IMR-90 (cell line): ENCODE results near the gene FRMD6. TPM values are rescaled to one million over a fixed set of nuclear protein-coding genes. Genes with fewer than 3 reads are reported as not detected.

Source experiments
- ATAC-seq: fragments of 200-7000 bp; cut with Tn5 transposase; 2 replicates; pipeline ENCODE4 v1.9.1; 2020; ENCODE audit warnings: low read depth, mild to moderate bottlenecking, moderate library complexity
- BruUV-seq: library from RNA; stranded (reverse); fragments of 400-500 nt; replicated peaks from 2 replicates; lab custom pipeline; 2021; lab: Mats Ljungman, UMichigan
- CTCF ChIA-PET: fragments of 300-600 bp; formaldehyde crosslinking; extraction: SDS; loops from one replicate; lab custom pipeline; 2021; ENCODE audit warnings: antibody characterized with exemption; lab: Yijun Ruan, JAX
- POLR2A ChIA-PET: fragments of 300-600 bp; sonication (Branson Sonifier 250); formaldehyde crosslinking; loops from one replicate; lab custom pipeline; 2022; ENCODE audit warnings: antibody characterized with exemption; ENCODE audit not compliant: unreplicated experiment; lab: Charles Lee
- DNase-seq: peaks from one replicate; pipeline ENCODE4 v3.0.0; 2013
- H2AFZ ChIP-seq: replicated peaks from 2 replicates; pipeline ENCODE3; 2013; ENCODE audit warnings: low read length, mild to moderate bottlenecking; ENCODE audit not compliant: poor library complexity
- H2AK5ac ChIP-seq: 2 replicates; pipeline ENCODE4 v1.6.1; 2013; ENCODE audit warnings: low read depth, low read length, inconsistent platforms
- H2AK9ac ChIP-seq: replicated peaks from 2 replicates; pipeline ENCODE3; 2013; ENCODE audit warnings: mild to moderate bottlenecking, low read depth, low read length, moderate library complexity; ENCODE audit not compliant: poor library complexity
- H2BK120ac ChIP-seq: 2 replicates; pipeline ENCODE4 v1.6.1; 2013; ENCODE audit warnings: low read depth, low read length, inconsistent platforms
- H2BK15ac ChIP-seq: 3 replicates; pipeline ENCODE4 v1.6.1; 2013; ENCODE audit warnings: low read depth, low read length, inconsistent platforms
- H2BK20ac ChIP-seq: 2 replicates; pipeline ENCODE4 v1.6.1; 2013; ENCODE audit warnings: low read depth, mild to moderate bottlenecking, inconsistent platforms, low read length, moderate library complexity
- H2BK5ac ChIP-seq: 2 replicates; pipeline ENCODE4 v1.6.1; 2013; ENCODE audit warnings: mild to moderate bottlenecking, low read depth, low read length, inconsistent platforms; ENCODE audit not compliant: poor library complexity, severe bottlenecking
- H3K14ac ChIP-seq: replicated peaks from 2 replicates; pipeline ENCODE4 v1.6.1; 2013; ENCODE audit warnings: low read depth, low read length, inconsistent platforms
- H3K18ac ChIP-seq: 2 replicates; pipeline ENCODE4 v1.6.1; 2013; ENCODE audit warnings: low read depth, low read length, control low read depth
- H3K23ac ChIP-seq: 2 replicates; pipeline ENCODE4 v1.6.1; 2013; ENCODE audit warnings: low read depth, low read length, inconsistent platforms
- H3K27ac ChIP-seq: 2 replicates; pipeline ENCODE4 v1.5.1; 2013; ENCODE audit warnings: mild to moderate bottlenecking, control low read depth, low read length; ENCODE audit not compliant: insufficient read depth
- H3K27me3 ChIP-seq: 2 replicates; pipeline ENCODE4 v1.6.1; 2013; ENCODE audit warnings: low read length; ENCODE audit not compliant: control insufficient read depth, insufficient read depth
- H3K36me3 ChIP-seq: 2 replicates; pipeline ENCODE4 v1.6.1; 2013; ENCODE audit warnings: low read length, mixed read lengths; ENCODE audit not compliant: control insufficient read depth, insufficient read depth
- H3K4ac ChIP-seq: 2 replicates; pipeline ENCODE4 v1.6.1; 2013; ENCODE audit warnings: low read depth, low read length, inconsistent platforms
- H3K4me1 ChIP-seq: 2 replicates; pipeline ENCODE4 v1.6.1; 2013; ENCODE audit warnings: low read length, mixed read lengths; ENCODE audit not compliant: control insufficient read depth, insufficient read depth
- H3K4me2 ChIP-seq: 2 replicates; pipeline ENCODE4 v1.6.1; 2013; ENCODE audit warnings: low read depth, mild to moderate bottlenecking, control low read depth, low read length, moderate library complexity
- H3K4me3 ChIP-seq: 2 replicates; pipeline ENCODE4 v1.5.1; 2013; ENCODE audit warnings: low read depth, mild to moderate bottlenecking, control low read depth, low read length, moderate library complexity; ENCODE audit not compliant: insufficient read depth
- H3K56ac ChIP-seq: 2 replicates; pipeline ENCODE4 v1.6.1; 2013; ENCODE audit warnings: low read length, inconsistent platforms; ENCODE audit not compliant: insufficient read depth; ENCODE audit errors: extremely low read depth
- H3K79me1 ChIP-seq, 2 experiments: 2 replicates each; pipeline ENCODE4 v1.6.1; 2013; ENCODE audit warnings: low read length in 2 of 2, inconsistent platforms in 1 of 2, low read depth in 1 of 2
- H3K9ac ChIP-seq: 2 replicates; pipeline ENCODE4 v1.6.1; 2013; ENCODE audit warnings: low read depth, low read length, control low read depth
- H3K9me1 ChIP-seq: 2 replicates; pipeline ENCODE4 v1.6.1; 2013; ENCODE audit warnings: low read length, inconsistent platforms; ENCODE audit not compliant: insufficient read depth
- H3K9me3 ChIP-seq: 2 replicates; pipeline ENCODE4 v1.6.1; 2013; ENCODE audit warnings: low read length; ENCODE audit not compliant: control insufficient read depth, insufficient read depth
- H4K20me1 ChIP-seq: 2 replicates; pipeline ENCODE4 v1.6.1; 2013; ENCODE audit warnings: low read length, inconsistent platforms; ENCODE audit not compliant: insufficient read depth
- H4K5ac ChIP-seq: 2 replicates; pipeline ENCODE4 v1.6.1; 2013; ENCODE audit warnings: mild to moderate bottlenecking, low read depth, low read length, control low read depth
- H4K8ac ChIP-seq, 2 experiments: 2 replicates each; pipeline ENCODE4 v1.6.1; 2013; ENCODE audit warnings: low read depth in 2 of 2, low read length in 2 of 2, control low read depth in 1 of 2, inconsistent platforms in 1 of 2
- H4K91ac ChIP-seq: 2 replicates; pipeline ENCODE4 v1.6.1; 2013; ENCODE audit warnings: low read depth, low read length, inconsistent platforms; ENCODE audit not compliant: insufficient read depth
- CEBPB ChIP-seq: IDR thresholded peaks from 2 replicates; pipeline ENCODE4 v1.6.1; 2012; ENCODE audit warnings: low read depth, low read length, improper control_type of control experiment
- CHD1 ChIP-seq: IDR thresholded peaks from 2 replicates; pipeline ENCODE4 v1.6.1; 2012; ENCODE audit warnings: low read depth, low read length, improper control_type of control experiment
- CTCF ChIP-seq: conservative IDR thresholded peaks from 2 replicates; pipeline ENCODE4 v1.5.1; 2012; ENCODE audit warnings: mild to moderate bottlenecking, low read depth, low read length, improper control_type of control experiment
- ELK1 ChIP-seq: fragments of 150-350 bp; IDR thresholded peaks from 2 replicates; pipeline ENCODE4 v1.6.1; 2016; ENCODE audit warnings: low read depth, mild to moderate bottlenecking, low read length, moderate library complexity, borderline replicate concordance
- FOS ChIP-seq: fragments of 150-350 bp; IDR thresholded peaks from 2 replicates; pipeline ENCODE4 v1.6.1; 2016; ENCODE audit warnings: low read depth, low read length
- MAFK ChIP-seq: IDR thresholded peaks from 2 replicates; pipeline ENCODE4 v1.6.1; 2012; ENCODE audit warnings: low read depth, low read length, improper control_type of control experiment
- MAZ ChIP-seq: IDR thresholded peaks from 2 replicates; pipeline ENCODE4 v1.6.1; 2012; ENCODE audit warnings: low read depth, mild to moderate bottlenecking, low read length, improper control_type of control experiment, moderate library complexity, borderline replicate concordance
- MXI1 ChIP-seq: IDR thresholded peaks from 2 replicates; pipeline ENCODE4 v1.6.1; 2012; ENCODE audit warnings: low read depth, mild to moderate bottlenecking, low read length, moderate library complexity, borderline replicate concordance
- NFE2L2 ChIP-seq: fragments of 150-350 bp; IDR thresholded peaks from 2 replicates; pipeline ENCODE4 v1.6.1; 2016; ENCODE audit warnings: low read depth, mild to moderate bottlenecking, low read length
- POLR2A ChIP-seq: IDR thresholded peaks from 2 replicates; pipeline ENCODE4 v1.6.1; 2012; ENCODE audit warnings: mild to moderate bottlenecking, low read depth, low read length
- RAD21 ChIP-seq: IDR thresholded peaks from 2 replicates; pipeline ENCODE4 v1.6.1; 2012; ENCODE audit warnings: low read length, improper control_type of control experiment
- RCOR1 ChIP-seq: IDR thresholded peaks from 2 replicates; pipeline ENCODE4 v1.6.1; 2012; ENCODE audit warnings: mild to moderate bottlenecking, low read length, improper control_type of control experiment; ENCODE audit not compliant: insufficient replicate concordance
- RFX5 ChIP-seq: IDR thresholded peaks from 2 replicates; pipeline ENCODE4 v1.8.0; 2012; ENCODE audit warnings: low read depth, mild to moderate bottlenecking, low read length, moderate library complexity
- SMC3 ChIP-seq: fragments of 150-350 bp; IDR thresholded peaks from 2 replicates; pipeline ENCODE4 v1.6.1; 2016; ENCODE audit warnings: low read depth, mild to moderate bottlenecking, antibody characterized with exemption, low read length, moderate library complexity
- WGBS, 2 experiments: methylation state at CpG; one replicate each; pipeline versions ENCODE4 v1.1.5 to v1.1.7; 2013; ENCODE audit warnings: missing lambda C conversion rate in 2 of 2; ENCODE audit not compliant: insufficient read length in 1 of 2; ENCODE audit errors: extremely low coverage in 2 of 2; 5-methylcytosine and 5-hydroxymethylcytosine counted together
- dilution Hi-C: fragments of 300-500 bp; cut with HindIII; formaldehyde crosslinking; loops from one replicate; pipeline ENCODE4 v1.14.3; 2018; ENCODE audit warnings: low sequenced_read_pairs; ENCODE audit not compliant: unreplicated experiment
- in situ Hi-C: fragments of 300-500 bp; cut with MboI; formaldehyde crosslinking; loops from 3 replicates; pipeline ENCODE4 v1.14.3; 2019; ENCODE audit warnings: low sequenced_read_pairs, inconsistent platforms, mixed read lengths
- intact Hi-C: fragments of 100-400 bp; cut with micrococcal nuclease; formaldehyde crosslinking; loops from 2 replicates; pipeline ENCODE4 v1.10.0; 2022
- polyA plus RNA-seq, 3 experiments: library from polyadenylated mRNA; depleted of rRNA; stranded (reverse); fragments of >200 nt; gene quantifications; 2 replicates each; pipeline ENCODE4 v1.2.3, GENCODE V29; 2012; ENCODE audit warnings: low replicate concordance in 1 of 3
- total RNA-seq: library from RNA; depleted of rRNA; stranded (reverse); fragments of >200 nt; gene quantifications from 2 replicates; pipeline ENCODE4 v1.2.3, GENCODE V29; 2012
- TF ChIP-seq, protein P1 (sequence below): fragments of 150-350 bp; IDR thresholded peaks from 2 replicates; pipeline ENCODE4 v1.6.1; 2017; ENCODE audit warnings: mild to moderate bottlenecking, antibody characterized with exemption, low read length, low read depth

FRMD6 gene
- total and polyA plus RNA-seq, 2 of the 4 experiments (the other 2 are of a cell fraction): 243 to 682 TPM

DNA sequence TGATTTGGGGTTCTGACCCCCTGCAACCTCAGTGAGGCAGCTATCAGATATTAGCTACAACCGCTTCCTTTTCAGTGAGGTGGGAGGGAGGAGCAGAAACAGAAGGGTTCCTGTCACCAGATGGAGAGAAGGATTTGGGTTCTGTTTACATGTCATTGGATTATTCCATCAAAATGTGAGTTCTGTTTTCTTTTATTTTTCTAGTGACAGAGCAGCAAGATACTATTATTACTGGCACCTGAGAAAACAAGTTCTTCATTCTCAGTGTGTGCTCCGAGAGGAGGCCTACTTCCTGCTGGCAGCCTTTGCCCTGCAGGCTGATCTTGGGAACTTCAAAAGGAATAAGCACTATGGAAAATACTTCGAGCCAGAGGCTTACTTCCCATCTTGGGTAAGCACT lies 52.8 kb downstream of the FRMD6 start:
- DNase-seq: no peak
- Histone ChIP-seq H3K4me3 (no peak overlapping the region), H3K4me1 (peaks cover 6% of the 10 kb centered on the region), H3K36me3 (peaks cover 49% of the 10 kb centered on the region), H3K23ac (no peak overlapping the region), H3K14ac (no peak overlapping the region), H2BK20ac (no peak overlapping the region), H2BK120ac (no peak overlapping the region), H2BK15ac (no peak overlapping the region), H4K20me1 (peaks cover 45% of the 10 kb centered on the region; the same call in 1 of the 2 replicates), H3K27me3 (no peaks in the 10 kb centered on the region), H2AFZ (no peak overlapping the region), H3K18ac (no peak overlapping the region), H3K27ac (no peak overlapping the region), H2AK5ac (no peak overlapping the region), H3K56ac (no peak overlapping the region), H4K5ac (0 out of 2 replicates have a peak overlapping the region, but pooled peaks have one; percentile 47), H2BK5ac (peak overlapping the region; percentile 9), H3K4me2 (no peak overlapping the region), H4K91ac (no peak overlapping the region), H4K8ac (no peak overlapping the region; a peak in 1 of 4 replicates), H3K4ac (no peak overlapping the region), H2AK9ac (no peak overlapping the region), H3K79me1 (peaks cover 40 to 64% of the 10 kb centered on the region in 2 experiments), H3K9me3 (no peaks in the 10 kb centered on the region), H3K9me1 (peaks cover 12% of the 10 kb centered on the region; the same call in 1 of the 2 replicates), H3K9ac (no peak overlapping the region)
- TF ChIP-seq FOS: no peak
- TF ChIP-seq SMC3: no peak
- TF ChIP-seq MAZ: no peak
- no peak for TF ChIP-seq CTCF
- TF ChIP-seq POLR2A: no peak
- TF ChIP-seq MAFK: no peak
- no peak for TF ChIP-seq CHD1
- no peak for TF ChIP-seq NFE2L2
- TF ChIP-seq RAD21: no peak
- TF ChIP-seq CEBPB: no peak
- no peak for TF ChIP-seq RFX5
- TF ChIP-seq, protein P1, sequence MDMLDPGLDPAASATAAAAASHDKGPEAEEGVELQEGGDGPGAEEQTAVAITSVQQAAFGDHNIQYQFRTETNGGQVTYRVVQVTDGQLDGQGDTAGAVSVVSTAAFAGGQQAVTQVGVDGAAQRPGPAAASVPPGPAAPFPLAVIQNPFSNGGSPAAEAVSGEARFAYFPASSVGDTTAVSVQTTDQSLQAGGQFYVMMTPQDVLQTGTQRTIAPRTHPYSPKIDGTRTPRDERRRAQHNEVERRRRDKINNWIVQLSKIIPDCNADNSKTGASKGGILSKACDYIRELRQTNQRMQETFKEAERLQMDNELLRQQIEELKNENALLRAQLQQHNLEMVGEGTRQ: no peak
- no peak for TF ChIP-seq ELK1
- no peak for TF ChIP-seq MXI1
- no peak for TF ChIP-seq RCOR1
- in situ Hi-C loops: no loop called here
- POLR2A ChIA-PET: no interaction called here
- no TSS peak for BruUV-seq
- no peak for ATAC-seq
- CTCF ChIA-PET: no interaction called here
- WGBS, 2 experiments: 72% methylated on average over 2 of the region's 3 CpGs; no CpG with 5 or more reads in 1 of the 2 experiments
- dilution Hi-C loops: no loop called here
- intact Hi-C loops: no loop called here
